DOHH2 (cell line): ENCODE measurements around the gene C19orf33.

ENCODE experiments used
- H3F3A ChIP-seq: fragments of 200-600 bp; sonication (generic), shearing (Covaris generic); 2 replicates; pipeline ENCODE4 v1.6.0; 2016; ENCODE audit warnings: antibody characterized with exemption, mild to moderate bottlenecking; ENCODE audit not compliant: control insufficient read depth, insufficient read depth
- H3K27ac ChIP-seq: fragments of 200-600 bp; sonication (generic); 2 replicates; pipeline ENCODE4 v1.5.1; 2014; ENCODE audit warnings: low read depth, mild to moderate bottlenecking, low read length, moderate library complexity
- H3K27me3 ChIP-seq: fragments of 200-600 bp; sonication (generic); 2 replicates; pipeline ENCODE4 v1.6.1; 2014; ENCODE audit warnings: mild to moderate bottlenecking, low read length, mixed read lengths; ENCODE audit not compliant: control insufficient read depth
- H3K36me3 ChIP-seq: fragments of 200-600 bp; sonication (generic); 2 replicates; pipeline ENCODE4 v1.6.1; 2014; ENCODE audit warnings: mild to moderate bottlenecking, low read length, moderate library complexity, mixed read lengths; ENCODE audit not compliant: control insufficient read depth
- H3K4me1 ChIP-seq: fragments of 200-600 bp; sonication (generic); 2 replicates; pipeline ENCODE4 v1.6.1; 2014; ENCODE audit warnings: mild to moderate bottlenecking, low read length, mixed read lengths; ENCODE audit not compliant: control insufficient read depth
- H3K4me2 ChIP-seq: fragments of 200-600 bp; sonication (generic); 2 replicates; pipeline ENCODE4 v1.6.0; 2014; ENCODE audit warnings: mild to moderate bottlenecking, low read length, moderate library complexity
- H3K4me3 ChIP-seq: fragments of 200-600 bp; sonication (generic); 2 replicates; pipeline ENCODE4 v1.5.1; 2014; ENCODE audit warnings: mild to moderate bottlenecking, low read length, mixed read lengths
- H3K79me2 ChIP-seq: fragments of 200-600 bp; sonication (generic); 2 replicates; pipeline ENCODE4 v1.6.1; 2014; ENCODE audit warnings: mild to moderate bottlenecking, low read length, mixed read lengths; ENCODE audit not compliant: control insufficient read depth
- H3K9me2 ChIP-seq: fragments of 200-600 bp; sonication (generic); replicated peaks from 2 replicates; pipeline ENCODE4 v1.6.1; 2014; ENCODE audit warnings: mild to moderate bottlenecking, low read length, mixed read lengths; ENCODE audit not compliant: control insufficient read depth
- H3K9me3 ChIP-seq: fragments of 200-600 bp; sonication (generic); 2 replicates; pipeline ENCODE4 v1.6.1; 2014; ENCODE audit warnings: antibody characterized with exemption, low read length, mixed read lengths; ENCODE audit not compliant: control insufficient read depth, insufficient read depth
- H4K20me1 ChIP-seq: fragments of 200-600 bp; sonication (generic); 2 replicates; pipeline ENCODE4 v1.6.0; 2014; ENCODE audit warnings: low read depth, mild to moderate bottlenecking, antibody characterized with exemption, low read length, moderate library complexity; ENCODE audit not compliant: control insufficient read depth, insufficient read depth
- EZH2phosphoT487 ChIP-seq: fragments of 200-600 bp; sonication (generic); IDR thresholded peaks from 2 replicates; pipeline ENCODE4 v1.6.1; 2017; ENCODE audit warnings: borderline replicate concordance, mild to moderate bottlenecking, antibody characterized with exemption, low read length, moderate library complexity, mixed read lengths
- TF ChIP-seq, protein P1 (sequence below): fragments of 200-600 bp; sonication (generic); IDR thresholded peaks from one replicate; pipeline ENCODE4 v1.5.1; 2014; ENCODE audit warnings: antibody characterized with exemption, mild to moderate bottlenecking, low read depth, low read length; ENCODE audit not compliant: poor library complexity, severe bottlenecking

C19orf33 gene

GRCh38 chr19:38294090-38294489, 10.0 kb upstream of the C19orf33 start:
- Histone ChIP-seq H3K27ac (no peak overlapping the region), H3K4me3 (no peak overlapping the region), H3K36me3 (no peaks in the 10 kb centered on the region), H3K4me1 (no peaks in the 10 kb centered on the region), H3F3A (no peaks in the 10 kb centered on the region), H3K27me3 (no peaks in the 10 kb centered on the region), H3K9me2 (no peaks in the 10 kb centered on the region), H4K20me1 (no peaks in the 10 kb centered on the region), H3K79me2 (no peaks in the 10 kb centered on the region), H3K9me3 (no peaks in the 10 kb centered on the region), H3K4me2 (no peak overlapping the region)
- TF ChIP-seq EZH2phosphoT487, result no peak
- TF ChIP-seq, protein P1, sequence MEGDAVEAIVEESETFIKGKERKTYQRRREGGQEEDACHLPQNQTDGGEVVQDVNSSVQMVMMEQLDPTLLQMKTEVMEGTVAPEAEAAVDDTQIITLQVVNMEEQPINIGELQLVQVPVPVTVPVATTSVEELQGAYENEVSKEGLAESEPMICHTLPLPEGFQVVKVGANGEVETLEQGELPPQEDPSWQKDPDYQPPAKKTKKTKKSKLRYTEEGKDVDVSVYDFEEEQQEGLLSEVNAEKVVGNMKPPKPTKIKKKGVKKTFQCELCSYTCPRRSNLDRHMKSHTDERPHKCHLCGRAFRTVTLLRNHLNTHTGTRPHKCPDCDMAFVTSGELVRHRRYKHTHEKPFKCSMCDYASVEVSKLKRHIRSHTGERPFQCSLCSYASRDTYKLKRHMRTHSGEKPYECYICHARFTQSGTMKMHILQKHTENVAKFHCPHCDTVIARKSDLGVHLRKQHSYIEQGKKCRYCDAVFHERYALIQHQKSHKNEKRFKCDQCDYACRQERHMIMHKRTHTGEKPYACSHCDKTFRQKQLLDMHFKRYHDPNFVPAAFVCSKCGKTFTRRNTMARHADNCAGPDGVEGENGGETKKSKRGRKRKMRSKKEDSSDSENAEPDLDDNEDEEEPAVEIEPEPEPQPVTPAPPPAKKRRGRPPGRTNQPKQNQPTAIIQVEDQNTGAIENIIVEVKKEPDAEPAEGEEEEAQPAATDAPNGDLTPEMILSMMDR, result no peak

DNA sequence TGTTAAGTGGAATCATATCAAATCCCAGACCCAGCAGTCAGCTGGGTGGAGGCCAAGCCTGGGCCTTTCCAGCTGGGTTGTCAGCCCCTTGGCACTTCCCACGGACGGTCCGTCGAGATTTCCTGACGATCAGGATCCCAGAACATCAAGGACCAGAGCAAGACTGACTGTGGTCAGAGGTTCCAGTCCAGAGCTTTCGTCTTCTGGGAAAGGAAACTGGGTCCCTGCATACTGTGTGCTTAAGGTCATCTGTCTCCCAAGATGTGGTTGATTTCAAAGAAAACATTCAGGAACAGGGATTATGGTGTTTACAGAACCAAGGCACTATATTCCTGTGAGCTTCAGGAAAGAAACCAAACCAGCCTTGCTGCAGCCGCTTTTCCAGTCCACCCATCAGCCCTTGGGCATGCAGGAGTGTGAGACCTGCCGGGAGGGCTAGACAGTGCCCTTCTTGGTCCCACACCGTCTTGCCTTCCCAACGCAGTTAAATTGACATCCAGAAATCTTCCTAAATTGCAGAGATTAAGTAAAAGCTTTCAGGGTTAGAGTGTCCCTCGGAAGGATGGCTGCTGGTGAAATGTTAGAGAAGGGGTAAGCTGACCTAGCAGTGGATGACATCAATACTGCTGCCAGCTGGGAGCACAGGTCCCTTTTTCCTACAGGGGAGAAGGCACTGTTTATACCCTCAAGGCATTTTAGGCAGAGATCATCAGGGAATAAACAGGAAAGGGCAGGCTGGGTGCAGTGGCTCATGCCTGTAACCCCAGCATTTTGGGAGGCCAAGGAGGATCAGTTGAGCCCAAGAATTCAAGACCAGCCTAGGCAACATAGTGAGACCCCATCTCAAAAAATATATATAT, 5.0 kb upstream of the C19orf33 start:
- no peaks in the 10 kb centered on the region for H4K20me1 ChIP-seq
- no peaks in the 10 kb centered on the region for H3F3A ChIP-seq
- H3K9me3 ChIP-seq, result no peaks in the 10 kb centered on the region
- no peak overlapping the region for H3K27ac ChIP-seq
- TF ChIP-seq, protein P1, result no peak
- TF ChIP-seq EZH2phosphoT487, result no peak
- no peaks in the 10 kb centered on the region for H3K36me3 ChIP-seq
- H3K4me2 ChIP-seq, result no peak overlapping the region
- no peaks in the 10 kb centered on the region for H3K4me1 ChIP-seq
- no peaks in the 10 kb centered on the region for H3K27me3 ChIP-seq
- no peaks in the 10 kb centered on the region for H3K9me2 ChIP-seq
- no peak overlapping the region for H3K4me3 ChIP-seq
- no peaks in the 10 kb centered on the region for H3K79me2 ChIP-seq

DNA sequence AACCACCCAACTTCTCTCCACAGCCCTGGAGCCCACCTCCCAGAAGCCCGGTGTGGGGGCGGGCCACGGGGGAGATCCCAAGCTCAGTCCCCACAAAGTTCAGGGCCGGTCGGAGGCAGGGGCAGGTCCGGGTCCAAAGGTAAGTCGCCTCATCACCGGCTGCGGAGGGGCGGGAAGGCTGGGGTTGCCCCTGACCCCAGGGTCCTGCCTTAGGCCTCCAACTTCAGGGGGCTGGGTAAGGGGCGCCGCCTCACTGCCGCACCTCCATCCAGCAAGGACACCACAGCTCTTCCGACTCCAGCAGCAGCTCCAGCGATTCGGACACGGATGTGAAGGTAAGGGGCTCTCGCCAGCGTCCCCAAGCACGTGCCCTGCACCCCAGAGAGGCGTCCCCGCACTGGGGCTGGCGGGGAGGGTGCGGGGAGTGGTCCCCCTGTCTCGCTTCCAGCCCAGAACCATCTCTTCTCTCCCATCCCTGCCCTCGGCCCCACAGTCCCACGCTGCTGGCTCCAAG, 358 bp downstream of the C19orf33 start:
- H3K4me2 ChIP-seq, result no peak overlapping the region
- no peaks in the 10 kb centered on the region for H4K20me1 ChIP-seq
- peaks cover 4% of the 10 kb centered on the region; the same call in 1 of the 2 replicates for H3K36me3 ChIP-seq
- TF ChIP-seq, protein P1, result no peak
- TF ChIP-seq EZH2phosphoT487, result no peak
- no peaks in the 10 kb centered on the region for H3K27me3 ChIP-seq
- no peak overlapping the region for H3K27ac ChIP-seq
- H3K4me1 ChIP-seq, result no peaks in the 10 kb centered on the region
- H3K79me2 ChIP-seq, result no peaks in the 10 kb centered on the region
- H3K9me3 ChIP-seq, result no peaks in the 10 kb centered on the region
- H3F3A ChIP-seq, result no peaks in the 10 kb centered on the region
- no peak overlapping the region for H3K4me3 ChIP-seq
- H3K9me2 ChIP-seq, result no peaks in the 10 kb centered on the region
